ENCODE measurements around the gene PPIL1. TPM values are rescaled to one million over a fixed set of nuclear protein-coding genes. Genes with fewer than 3 reads are reported as not detected.

PPIL1 gene
- total RNA-seq, 1 donor from 2014 or later, result 35.1 TPM

DNA sequence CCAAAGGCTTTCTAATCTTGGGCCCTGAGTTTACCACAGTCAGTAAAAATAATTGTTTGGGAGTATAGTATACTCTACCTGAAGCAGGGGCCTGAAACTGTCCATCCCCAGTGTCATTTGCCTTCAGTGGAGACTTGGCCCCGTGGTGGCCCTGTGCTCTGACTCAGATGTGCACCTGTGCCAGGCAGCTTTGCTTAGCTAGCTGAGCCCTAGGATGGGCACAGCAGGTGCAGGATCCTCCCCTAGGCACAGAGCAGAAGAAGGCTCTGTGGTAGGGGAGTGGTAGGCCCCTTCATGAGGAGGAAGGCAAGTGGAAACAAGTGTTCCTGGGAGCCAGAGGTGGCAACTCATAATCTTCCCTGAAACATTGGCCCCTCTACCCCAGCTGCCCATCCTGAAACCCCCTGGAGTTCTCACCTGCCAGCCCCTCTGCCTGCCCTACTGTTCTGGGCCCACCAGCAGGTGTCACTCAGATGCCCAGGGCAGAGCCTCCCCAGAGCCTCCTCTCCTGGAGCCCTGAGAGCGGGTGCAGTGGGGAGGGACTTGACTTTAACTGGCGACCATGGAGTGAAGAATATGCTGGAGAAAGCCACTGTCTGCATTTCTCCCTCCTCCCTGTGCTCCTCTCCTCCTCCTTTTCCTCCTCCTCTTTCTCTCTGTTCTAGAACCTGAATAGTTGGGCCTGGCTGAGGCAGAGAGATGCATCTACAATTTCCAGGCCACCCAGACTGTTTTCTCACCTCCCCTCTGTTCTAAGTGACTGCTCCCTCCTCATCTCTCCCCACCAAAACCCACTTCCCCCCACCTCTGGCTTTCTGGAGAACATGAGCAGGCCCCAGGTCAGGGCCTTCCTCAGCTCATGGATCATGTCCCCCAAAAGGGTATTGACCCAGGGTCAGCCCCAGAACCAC is 38.2 kb downstream of the PPIL1 start:
- DNase-seq (ENCODE audit: low read depth, low spot score), result no peak

GRCh38 chr6:36834576-36835341 is 39.8 kb downstream of the PPIL1 start:
- DNase-seq (ENCODE audit: low read depth, low spot score), result no peak

GRCh38 chr6:36833182-36833789 is 41.3 kb downstream of the PPIL1 start:
- DNase-seq (ENCODE audit: low read depth, low spot score), result no peak

DNA sequence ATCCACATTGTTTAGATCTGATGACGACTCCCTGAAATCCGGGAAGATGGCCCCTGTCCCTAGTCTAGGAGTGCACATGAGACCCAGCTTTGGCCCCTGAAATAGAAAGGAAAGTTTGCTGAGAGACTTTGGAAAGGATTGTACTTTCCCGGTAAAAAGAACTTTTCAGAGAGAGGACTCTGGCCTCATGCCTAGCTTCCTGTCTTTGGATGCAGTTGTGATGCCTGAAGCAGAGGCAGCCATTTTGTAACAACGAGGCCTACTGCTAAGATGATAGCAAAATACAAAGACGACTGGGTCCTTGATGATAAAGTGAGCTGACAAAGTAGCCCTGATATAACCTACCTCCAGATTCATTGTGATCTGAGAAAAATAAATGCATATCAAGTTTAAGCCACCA is 42.3 kb downstream of the PPIL1 start:
- no peak for DNase-seq (ENCODE audit: low read depth, low spot score)

DNA sequence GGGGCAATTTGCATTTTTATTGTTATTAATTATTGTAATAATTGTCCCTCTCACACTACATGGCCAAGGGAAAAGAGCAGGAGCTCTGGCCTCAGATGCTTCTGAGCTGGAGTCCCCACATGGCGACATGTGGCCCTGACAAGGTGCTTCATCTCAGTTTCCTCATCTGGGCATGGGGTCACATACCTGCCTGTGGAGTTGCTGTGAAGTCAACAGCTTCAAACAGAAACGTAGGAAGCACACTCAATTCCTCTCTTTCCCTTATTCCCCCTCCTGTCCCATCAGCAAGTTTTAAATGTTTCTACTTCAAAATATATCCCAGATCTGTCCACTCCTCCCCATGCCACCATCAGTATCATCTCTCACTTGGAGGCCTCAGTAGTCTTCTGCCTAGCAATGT is 44.0 kb downstream of the PPIL1 start:
- DNase-seq (ENCODE audit: low read depth, low spot score), result no peak

GRCh38 chr6:36829919-36830544 is 44.6 kb downstream of the PPIL1 start:
- DNase-seq (ENCODE audit: low read depth, low spot score), result peak; percentile 58

GRCh38 chr6:36827261-36828079 is 47.1 kb downstream of the PPIL1 start:
- peak; percentile 98 for DNase-seq (ENCODE audit: low read depth, low spot score)

DNA sequence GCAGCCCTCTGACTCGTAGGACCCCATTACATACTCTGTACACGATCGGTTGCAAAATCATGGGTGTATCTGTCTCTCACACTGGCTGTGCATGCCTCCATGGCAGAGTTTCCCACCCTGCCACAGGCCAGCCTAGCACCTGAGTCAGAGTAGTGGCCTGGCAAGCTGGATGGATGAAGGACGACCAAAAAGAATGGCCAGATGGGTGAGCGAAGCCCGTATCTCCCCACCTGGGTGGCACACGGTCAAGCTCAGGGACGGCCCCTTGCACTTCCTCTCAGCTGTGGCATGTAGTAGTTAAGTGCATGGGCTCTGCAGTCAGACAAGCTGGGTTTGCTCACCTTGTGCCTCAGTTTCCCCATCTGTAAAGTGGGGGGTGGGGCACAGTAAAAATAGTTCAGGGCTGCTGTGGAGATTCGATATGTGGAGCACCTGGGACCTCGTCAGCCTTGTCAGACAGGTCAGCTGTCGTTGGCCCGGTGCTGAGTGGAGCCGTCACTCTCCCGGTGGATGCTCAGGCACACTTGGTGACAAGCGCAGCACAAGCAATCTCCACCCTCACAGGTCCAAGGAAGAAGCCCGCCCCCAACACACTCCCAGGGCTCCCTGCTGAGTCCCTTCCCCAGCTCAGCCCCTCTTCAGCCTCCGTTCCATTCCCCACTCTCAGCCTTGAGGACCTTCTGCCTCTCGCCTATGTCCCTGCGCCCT is 47.9 kb downstream of the PPIL1 start:
- no peak for DNase-seq (ENCODE audit: low read depth, low spot score)

GRCh38 chr6:36825994-36826393 is 48.6 kb downstream of the PPIL1 start:
- no peak for DNase-seq (ENCODE audit: low read depth, low spot score)

DNA sequence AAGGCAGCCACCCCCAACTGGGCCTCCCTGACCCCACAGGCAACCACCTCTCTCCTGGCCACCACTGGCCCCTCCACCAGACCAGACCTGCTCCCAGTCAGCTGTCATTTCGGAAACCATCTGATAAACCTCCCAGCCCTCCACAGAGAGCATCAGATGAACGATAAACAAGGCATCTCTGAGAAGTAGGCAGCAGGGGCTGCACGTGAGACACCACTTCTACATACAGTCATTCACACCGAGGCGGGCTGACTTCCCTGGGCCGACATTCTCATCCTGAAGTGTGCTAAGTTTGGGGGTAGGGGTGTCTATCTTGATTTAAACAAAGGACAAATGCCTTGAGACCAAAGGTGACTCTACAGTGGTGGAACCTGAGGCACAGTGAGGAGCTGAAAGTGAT is 49.2 kb downstream of the PPIL1 start:
- DNase-seq (ENCODE audit: low read depth, low spot score), result no peak

DNA sequence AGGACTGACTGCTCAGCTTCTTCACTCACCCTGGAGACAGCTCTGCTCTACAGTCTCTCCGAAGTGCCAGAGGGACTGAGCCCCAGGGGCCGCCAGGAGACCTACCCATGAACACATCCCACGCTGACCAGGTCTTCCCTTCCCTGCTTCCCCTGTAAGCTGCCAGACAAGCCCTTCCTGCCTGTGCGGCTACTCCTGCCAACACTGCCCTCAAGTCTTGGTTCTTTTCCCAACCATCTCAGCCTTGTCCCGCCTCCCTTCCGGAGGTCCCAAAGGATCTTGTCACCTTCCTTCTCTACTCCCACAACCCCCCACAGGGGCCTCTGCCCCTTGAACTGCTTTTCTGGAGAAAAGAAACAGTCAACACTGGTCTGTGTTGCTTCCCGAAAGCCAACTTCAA is 50.4 kb downstream of the PPIL1 start:
- DNase-seq (ENCODE audit: low read depth, low spot score), result peak; percentile 68

DNA sequence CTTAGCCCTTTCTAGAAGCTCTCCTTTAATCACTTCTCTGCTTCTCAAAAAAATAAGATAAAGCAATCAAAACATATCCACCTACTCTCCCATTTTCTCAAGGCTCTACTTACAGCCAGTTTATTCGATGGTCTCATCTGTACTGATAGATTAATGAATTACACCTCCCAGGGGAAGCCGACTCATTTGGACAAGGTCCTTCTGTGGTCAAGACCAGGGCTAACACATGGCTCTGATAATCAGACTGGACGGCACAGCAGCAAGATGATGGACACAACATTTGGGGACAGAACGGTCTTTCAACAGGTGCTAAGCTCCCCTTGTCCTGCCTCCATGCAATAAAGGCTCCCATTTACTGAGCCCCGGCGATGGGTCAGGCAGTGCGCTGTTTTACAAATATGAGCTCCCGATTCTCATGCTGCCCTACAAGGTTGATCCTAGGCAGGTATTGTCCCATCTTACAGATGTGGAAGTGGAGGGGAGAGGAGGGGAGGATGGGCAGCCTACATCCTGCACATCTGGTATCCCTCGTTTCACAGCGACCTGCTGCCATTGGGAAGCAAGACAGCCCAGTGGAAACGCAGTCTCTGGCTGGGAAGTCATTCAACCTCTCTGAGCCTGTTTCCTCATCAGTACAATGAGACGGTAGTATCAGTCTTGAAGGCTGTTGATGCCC is 51.0 kb downstream of the PPIL1 start:
- no peak for DNase-seq (ENCODE audit: low read depth, low spot score)

DNA sequence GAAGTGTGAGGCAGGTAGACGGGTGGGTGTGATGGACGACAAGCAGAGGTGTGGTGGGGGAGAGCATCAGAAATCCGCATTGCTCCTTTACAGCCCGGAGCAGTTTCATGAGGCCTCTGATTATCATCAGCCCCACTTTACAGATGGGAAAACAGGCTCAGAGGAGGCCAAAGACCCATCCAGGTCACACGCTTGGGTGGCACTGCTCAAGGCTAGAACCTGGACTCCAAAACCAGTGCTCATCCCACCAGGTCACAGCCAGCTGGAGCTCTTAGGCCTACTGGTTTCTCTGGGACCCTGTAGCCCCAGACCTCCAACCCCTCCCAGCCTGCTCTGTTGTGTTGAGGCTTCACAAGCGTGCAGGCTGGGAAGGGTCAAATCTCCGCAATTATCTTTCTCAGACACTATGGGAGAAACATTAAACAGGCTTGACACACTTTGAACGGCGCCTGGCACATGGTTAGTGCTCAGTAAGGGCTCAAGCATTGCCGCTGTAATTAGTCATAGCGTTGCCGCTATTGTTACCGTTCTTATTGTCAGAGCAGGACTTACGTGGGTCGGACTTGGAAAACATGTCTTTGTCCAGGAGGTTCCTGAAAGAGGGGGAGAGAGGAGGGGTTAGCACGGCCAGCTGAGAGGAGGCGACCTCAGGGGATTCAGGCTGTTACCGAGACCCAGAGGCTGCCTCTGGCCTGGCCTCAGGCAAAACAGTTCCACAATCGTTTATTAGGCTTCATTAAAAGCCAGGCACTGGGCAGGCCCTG is 51.9 kb downstream of the PPIL1 start:
- DNase-seq (ENCODE audit: low read depth, low spot score), result peak; percentile 98

GRCh38 chr6:36821581-36822335 is 52.8 kb downstream of the PPIL1 start:
- no peak for DNase-seq (ENCODE audit: low read depth, low spot score)

DNA sequence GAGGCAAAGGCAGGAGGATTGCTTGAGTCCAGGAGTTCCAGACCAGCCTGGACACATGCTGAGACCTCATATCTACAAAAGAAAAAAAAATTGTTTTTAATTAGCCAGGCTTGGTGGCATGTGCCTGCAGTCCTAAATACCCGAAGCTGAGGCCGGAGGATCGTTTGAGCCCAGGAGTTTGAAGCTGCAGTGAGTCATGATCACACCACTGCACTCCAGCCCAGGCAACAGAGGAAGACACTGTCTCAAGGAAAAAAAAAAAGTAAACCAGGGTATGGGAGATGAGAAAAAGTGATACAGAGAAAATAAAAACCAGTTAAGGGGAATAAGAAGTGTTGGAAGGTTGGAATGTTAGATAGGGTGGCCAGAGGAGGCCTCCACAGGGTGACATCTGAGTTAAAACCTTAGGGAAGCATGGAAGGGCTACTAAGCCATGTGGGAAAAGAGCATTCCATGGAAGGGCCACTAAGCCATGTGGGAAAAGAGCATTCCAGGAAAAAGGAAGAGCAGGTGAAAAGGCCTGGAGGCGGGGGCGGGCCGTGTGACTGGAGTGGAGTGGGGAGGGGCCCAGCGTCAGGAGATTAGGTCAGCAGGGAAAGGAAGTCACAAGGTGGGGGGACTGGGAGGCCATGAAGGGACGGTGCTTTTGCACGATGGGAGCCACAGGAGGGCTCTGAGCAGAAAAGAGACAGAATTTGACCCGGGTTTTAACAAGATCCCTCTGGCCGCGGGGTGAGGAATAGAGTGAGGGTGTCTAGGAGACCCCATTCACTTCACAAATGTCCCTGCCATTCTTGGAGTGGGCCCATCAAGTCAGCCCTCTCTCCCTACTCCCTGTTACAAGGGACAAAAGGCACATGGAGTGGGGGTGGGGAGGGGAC is 53.7 kb downstream of the PPIL1 start:
- no peak for DNase-seq (ENCODE audit: low read depth, low spot score)

DNA sequence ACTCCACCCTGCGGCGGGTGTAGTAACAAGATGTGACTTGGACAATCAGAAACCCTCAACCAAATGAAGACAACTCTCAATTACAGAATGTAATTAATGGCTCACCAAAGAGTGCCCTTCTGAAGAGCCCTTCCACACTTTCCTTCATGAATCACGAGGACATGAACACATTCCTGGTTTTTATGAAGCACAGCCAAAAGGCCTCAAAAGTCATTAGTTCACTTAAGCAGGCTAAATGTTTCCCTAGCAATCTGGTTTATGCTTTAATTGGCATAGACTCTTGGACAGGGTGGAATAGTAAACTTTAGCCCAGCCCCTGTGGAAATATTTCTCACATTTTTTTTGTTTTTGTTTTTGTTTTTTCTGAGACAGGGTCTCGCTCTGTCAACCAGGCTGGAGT is 55.8 kb downstream of the PPIL1 start:
- no peak for DNase-seq (ENCODE audit: low read depth, low spot score)

GRCh38 chr6:36817847-36818246 is 56.8 kb downstream of the PPIL1 start:
- no peak for DNase-seq (ENCODE audit: low read depth, low spot score)

Measured in pulmonary artery endothelial cell (primary cell).